Smooth muscle cell (in vitro differentiated cells): ENCODE results near the gene AUTS2. TPM values are rescaled to one million over a fixed set of nuclear protein-coding genes. Genes with fewer than 3 reads are reported as not detected.

Source experiments
- DNase-seq: peaks from one replicate; lab custom pipeline; 2025; ENCODE audit not compliant: unreplicated experiment; lab: John Stamatoyannopoulos, UW
- H2AFZ ChIP-seq: fragments of 200-600 bp; sonication (generic); 2 replicates; pipeline ENCODE4 v1.6.0; 2016; ENCODE audit warnings: antibody characterized with exemption, low read depth, mild to moderate bottlenecking
- H3F3A ChIP-seq: fragments of 200-600 bp; sonication (generic); 2 replicates; pipeline ENCODE4 v1.6.0; 2017; ENCODE audit warnings: antibody characterized with exemption, low read depth
- H3K27ac ChIP-seq: fragments of 200-600 bp; sonication (generic); 2 replicates; pipeline ENCODE4 v1.5.1; 2016; ENCODE audit warnings: low read depth, mild to moderate bottlenecking
- H3K27me3 ChIP-seq: fragments of 200-600 bp; sonication (generic); 2 replicates; pipeline ENCODE4 v1.6.1; 2016; ENCODE audit warnings: low read depth, mild to moderate bottlenecking
- H3K36me3 ChIP-seq: fragments of 200-600 bp; sonication (generic); 2 replicates; pipeline ENCODE4 v1.5.1; 2016; ENCODE audit warnings: low read depth
- H3K4me1 ChIP-seq: fragments of 200-600 bp; sonication (generic); 2 replicates; pipeline ENCODE4 v1.5.1; 2016; ENCODE audit warnings: low read depth
- H3K4me2 ChIP-seq: fragments of 200-600 bp; sonication (generic); 2 replicates; pipeline ENCODE4 v1.6.0; 2016; ENCODE audit warnings: mild to moderate bottlenecking
- H3K4me3 ChIP-seq: fragments of 200-600 bp; sonication (generic); 2 replicates; pipeline ENCODE4 v1.5.1; 2016; ENCODE audit warnings: mild to moderate bottlenecking
- H3K79me2 ChIP-seq: fragments of 200-600 bp; sonication (generic); 2 replicates; pipeline ENCODE4 v1.6.0; 2016; ENCODE audit warnings: low read depth, mild to moderate bottlenecking
- H3K9ac ChIP-seq: fragments of 200-600 bp; sonication (generic); 2 replicates; pipeline ENCODE4 v1.6.0; 2016; ENCODE audit warnings: low read depth
- H3K9me3 ChIP-seq: fragments of 200-600 bp; sonication (generic); replicated peaks from 2 replicates; pipeline ENCODE4 v1.5.1; 2016; ENCODE audit warnings: low read depth
- H4K20me1 ChIP-seq: fragments of 200-600 bp; sonication (generic); 2 replicates; pipeline ENCODE4 v1.6.0; 2016; ENCODE audit warnings: low read depth
- WGBS: methylation state at CpG from one replicate; pipeline ENCODE4 v1.1.7; 2016; ENCODE audit warnings: low lambda C conversion rate; 5-methylcytosine and 5-hydroxymethylcytosine counted together
- polyA plus RNA-seq: library from polyadenylated mRNA; unstranded; fragments of >200 nt; fragmentation: Nextera tagmentation; extraction: Ambion mirVana; gene quantifications from 2 replicates; pipeline ENCODE4 v1.2.1, GENCODE V29; 2016
- total RNA-seq: library from RNA; depleted of rRNA; stranded (reverse); fragments of >200 nt; gene quantifications from 2 replicates; pipeline ENCODE4 v1.2.3, GENCODE V29; 2014
- TF ChIP-seq, protein P1 (sequence below): fragments of 200-600 bp; sonication (generic); IDR thresholded peaks from 2 replicates; pipeline ENCODE4 v1.5.1; 2017; ENCODE audit warnings: borderline replicate concordance, mild to moderate bottlenecking, antibody characterized with exemption; ENCODE audit not compliant: insufficient read depth, poor library complexity, severe bottlenecking

AUTS2 gene
- total RNA-seq (6.0 and 6.5 TPM in 2 replicates), polyA plus RNA-seq (8.6 and 11.4 TPM in 2 replicates)

DNA sequence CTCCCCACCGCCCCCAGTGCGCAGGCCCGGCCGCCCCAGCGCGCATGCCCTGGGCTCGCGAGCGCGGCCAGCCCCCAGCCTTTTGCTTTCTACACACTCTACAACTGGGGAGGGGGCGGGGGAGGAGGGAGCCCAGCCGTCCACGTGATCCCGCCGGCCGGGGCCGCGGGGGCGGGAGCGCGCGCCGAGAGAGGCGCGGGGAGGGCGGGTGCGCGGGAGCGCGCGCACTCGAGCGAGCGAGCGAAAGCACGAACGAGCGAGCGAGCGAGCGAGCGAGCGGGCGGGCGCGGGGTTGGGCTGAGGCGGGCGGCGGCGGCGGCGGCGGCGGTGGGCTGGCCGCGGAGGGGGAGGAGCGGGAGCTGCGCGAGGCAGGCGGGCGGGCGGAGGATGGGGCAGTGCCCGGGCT is at the start of gene AUTS2:
Gene AUTS2, plus strand, starts transcription at position 395 of the 406 bp plus-strand sequence. CDS start 1,179 bp downstream, outside the sequence.
- peak within 1 kb of the TSS; percentile 97 for H2AFZ ChIP-seq
- peaks cover 11% of the 10 kb centered on the region for H3K79me2 ChIP-seq
- peak; percentile 82 for DNase-seq
- TF ChIP-seq, protein P1, sequence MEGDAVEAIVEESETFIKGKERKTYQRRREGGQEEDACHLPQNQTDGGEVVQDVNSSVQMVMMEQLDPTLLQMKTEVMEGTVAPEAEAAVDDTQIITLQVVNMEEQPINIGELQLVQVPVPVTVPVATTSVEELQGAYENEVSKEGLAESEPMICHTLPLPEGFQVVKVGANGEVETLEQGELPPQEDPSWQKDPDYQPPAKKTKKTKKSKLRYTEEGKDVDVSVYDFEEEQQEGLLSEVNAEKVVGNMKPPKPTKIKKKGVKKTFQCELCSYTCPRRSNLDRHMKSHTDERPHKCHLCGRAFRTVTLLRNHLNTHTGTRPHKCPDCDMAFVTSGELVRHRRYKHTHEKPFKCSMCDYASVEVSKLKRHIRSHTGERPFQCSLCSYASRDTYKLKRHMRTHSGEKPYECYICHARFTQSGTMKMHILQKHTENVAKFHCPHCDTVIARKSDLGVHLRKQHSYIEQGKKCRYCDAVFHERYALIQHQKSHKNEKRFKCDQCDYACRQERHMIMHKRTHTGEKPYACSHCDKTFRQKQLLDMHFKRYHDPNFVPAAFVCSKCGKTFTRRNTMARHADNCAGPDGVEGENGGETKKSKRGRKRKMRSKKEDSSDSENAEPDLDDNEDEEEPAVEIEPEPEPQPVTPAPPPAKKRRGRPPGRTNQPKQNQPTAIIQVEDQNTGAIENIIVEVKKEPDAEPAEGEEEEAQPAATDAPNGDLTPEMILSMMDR: no peak
- 0% methylated on average over 9 of the region's 63 CpGs for WGBS
- H3K27me3 ChIP-seq: peaks cover 34% of the 10 kb centered on the region
- H4K20me1 ChIP-seq: peaks cover 25% of the 10 kb centered on the region
- peaks cover 16% of the 10 kb centered on the region for H3F3A ChIP-seq
- no peaks in the 10 kb centered on the region for H3K9me3 ChIP-seq
- no peak within 1 kb of the TSS for H3K27ac ChIP-seq
- peaks cover 8% of the 10 kb centered on the region for H3K4me1 ChIP-seq
- H3K36me3 ChIP-seq: no peaks in the 10 kb centered on the region
- H3K4me2 ChIP-seq: peak within 1 kb of the TSS; percentile 96
- H3K4me3 ChIP-seq: peak within 1 kb of the TSS; percentile 99
- H3K9ac ChIP-seq: peak within 1 kb of the TSS; percentile 76

DNA sequence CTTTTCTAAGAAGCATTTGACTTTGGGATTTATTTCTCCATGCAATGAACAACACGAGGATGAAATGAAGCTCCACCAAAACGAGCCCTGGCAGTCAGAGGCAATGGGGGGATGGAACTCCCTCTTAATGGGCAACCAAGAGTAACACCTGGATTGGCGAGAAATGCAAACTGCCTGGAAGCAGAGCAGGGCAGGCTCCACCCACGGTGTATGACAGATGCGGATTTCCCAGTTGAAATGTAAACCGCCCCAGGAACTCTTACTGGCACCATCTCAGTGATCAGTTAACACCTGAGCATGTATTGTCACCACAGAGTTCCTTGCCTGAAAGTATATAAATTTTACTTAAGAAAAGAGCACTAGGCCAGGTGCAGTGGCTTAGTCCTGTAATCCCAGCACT is 47.3 kb upstream of the AUTS2 start:
- Histone ChIP-seq H3K9me3 (no peaks in the 10 kb centered on the region), H3K36me3 (no peaks in the 10 kb centered on the region), H3K4me3 (no peak overlapping the region), H3K27me3 (peaks cover 7% of the 10 kb centered on the region), H4K20me1 (no peaks in the 10 kb centered on the region), H3K79me2 (no peaks in the 10 kb centered on the region), H3K4me2 (no peak overlapping the region), H3F3A (no peaks in the 10 kb centered on the region), H3K27ac (no peak overlapping the region), H3K9ac (no peak overlapping the region), H3K4me1 (no peaks in the 10 kb centered on the region), H2AFZ (no peak overlapping the region)
- 88% methylated on average over 6 of the region's 6 CpGs for WGBS
- TF ChIP-seq, protein P1: no peak
- no peak for DNase-seq

DNA sequence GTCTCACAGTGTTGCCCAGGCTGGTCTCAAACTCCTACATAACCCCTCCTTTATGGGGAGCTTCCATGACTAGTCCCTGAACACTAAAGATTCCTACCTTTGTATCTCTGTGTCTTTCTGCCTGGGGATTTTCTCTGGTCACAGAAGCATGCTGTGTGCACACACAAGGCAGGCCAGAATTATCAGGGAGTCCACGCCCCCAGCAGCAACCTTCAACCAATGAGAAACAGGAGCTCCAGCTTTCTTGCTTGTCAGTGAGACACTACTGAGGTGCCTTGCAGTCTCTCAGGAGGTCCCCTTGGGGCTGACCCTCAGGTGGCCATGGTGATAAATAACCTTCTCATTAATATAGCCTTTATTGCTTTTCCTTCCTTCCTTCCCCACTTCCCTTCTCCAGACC is 45.1 kb upstream of the AUTS2 start:
- DNase-seq: no peak
- Histone ChIP-seq H3K4me3 (no peak overlapping the region), H3K79me2 (no peaks in the 10 kb centered on the region), H3F3A (no peaks in the 10 kb centered on the region), H3K4me2 (no peak overlapping the region), H3K36me3 (no peaks in the 10 kb centered on the region), H3K27ac (no peak overlapping the region), H3K9ac (no peak overlapping the region), H3K9me3 (no peaks in the 10 kb centered on the region), H4K20me1 (no peaks in the 10 kb centered on the region), H2AFZ (no peak overlapping the region), H3K27me3 (peaks cover 7% of the 10 kb centered on the region), H3K4me1 (no peaks in the 10 kb centered on the region)
- 89% methylated on average over 1 of the region's 1 CpG for WGBS
- TF ChIP-seq, protein P1: no peak

DNA sequence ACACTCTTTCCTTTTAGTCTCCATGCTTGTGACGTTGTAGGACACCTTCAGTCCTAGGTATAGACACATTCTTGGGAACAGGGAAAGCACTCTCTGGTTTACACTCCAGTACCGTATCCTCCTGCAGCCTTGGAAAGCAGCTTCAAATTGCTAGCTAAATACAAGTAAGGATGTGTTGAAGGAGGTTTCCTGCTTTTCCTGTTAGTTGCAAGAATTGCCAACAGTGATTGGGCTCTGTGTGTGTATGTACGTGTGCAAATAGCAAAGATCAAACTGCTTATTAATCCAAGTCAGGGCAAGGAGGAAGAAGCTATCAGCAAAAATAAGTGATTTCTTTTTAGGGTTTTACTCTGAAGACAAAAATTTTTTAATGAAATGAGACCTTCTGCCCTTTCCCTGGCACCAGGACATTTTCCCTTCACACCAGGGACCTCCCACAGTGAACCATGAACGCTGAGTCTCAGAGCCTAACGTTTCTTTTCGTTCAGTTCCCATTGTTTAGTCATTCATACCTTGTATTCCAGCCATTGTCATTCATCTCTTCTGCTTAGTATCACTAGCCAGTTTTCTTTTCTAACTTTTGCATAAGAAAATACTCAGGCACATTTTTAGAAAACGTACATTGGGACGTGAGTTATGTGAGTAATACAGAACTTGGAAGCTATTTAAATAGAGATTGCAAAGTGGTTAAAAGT is 36.9 kb upstream of the AUTS2 start:
- Histone ChIP-seq H2AFZ (no peak overlapping the region), H4K20me1 (no peaks in the 10 kb centered on the region), H3K36me3 (no peaks in the 10 kb centered on the region), H3K9me3 (no peaks in the 10 kb centered on the region), H3K4me2 (no peak overlapping the region), H3F3A (no peaks in the 10 kb centered on the region), H3K4me1 (no peaks in the 10 kb centered on the region), H3K79me2 (no peaks in the 10 kb centered on the region), H3K4me3 (no peak overlapping the region), H3K27ac (no peak overlapping the region), H3K27me3 (peaks cover 4% of the 10 kb centered on the region), H3K9ac (no peak overlapping the region)
- 61% methylated on average over 8 of the region's 8 CpGs for WGBS
- no peak for DNase-seq
- TF ChIP-seq, protein P1: no peak
